T-helper 9 cell (primary cell): Measurements from ENCODE around the gene GTF3C1.
"Not testable (repeated sequence)": the region's sequence is repeated elsewhere in the genome, so short reads cannot be mapped to it uniquely, and the experiment has no call there.

Source experiments
- DNase-seq: peaks from one replicate; pipeline ENCODE4 v3.0.0-alpha.2; 2020

Gene GTF3C1

GRCh38 chr16:27461483-27462171 lies 88.1 kb downstream of the GTF3C1 start:
- no peak for DNase-seq

GRCh38 chr16:27460663-27461482 lies 88.8 kb downstream of the GTF3C1 start:
- no peak for DNase-seq

GRCh38 chr16:27460213-27460612 lies 89.5 kb downstream of the GTF3C1 start:
- no peak for DNase-seq

GRCh38 chr16:27458987-27459688 lies 90.6 kb downstream of the GTF3C1 start:
- no peak for DNase-seq

GRCh38 chr16:27458258-27458657 lies 91.5 kb downstream of the GTF3C1 start:
- DNase-seq: no peak

- not testable (repeated sequence) for DNase-seq
These were observed 92.2 kb downstream of the GTF3C1 start for GRCh38 chr16:27457605-27457900.

GRCh38 chr16:27455700-27456099 lies 94.0 kb downstream of the GTF3C1 start:
- no peak for DNase-seq

- no peak for DNase-seq
These were observed 96.3 kb downstream of the GTF3C1 start for GRCh38 chr16:27453494-27453825.

- DNase-seq: no peak
These were observed 96.9 kb downstream of the GTF3C1 start for GRCh38 chr16:27452569-27453493.

GRCh38 chr16:27450196-27450549 lies 99.5 kb downstream of the GTF3C1 start:
- DNase-seq: no peak

GRCh38 chr16:27449434-27450195 lies 100.1 kb downstream of the GTF3C1 start:
- DNase-seq: peak; percentile 71

- DNase-seq: no peak
These were observed 100.9 kb downstream of the GTF3C1 start for GRCh38 chr16:27448532-27449433.

- DNase-seq: no peak
These were observed 102.4 kb downstream of the GTF3C1 start for GRCh38 chr16:27447301-27447700.

GRCh38 chr16:27446721-27447120 lies 103.0 kb downstream of the GTF3C1 start:
- DNase-seq: peak; percentile 75

- DNase-seq: no peak
These were observed 104.1 kb downstream of the GTF3C1 start for GRCh38 chr16:27445502-27446175.

GRCh38 chr16:27444470-27444869 lies 105.2 kb downstream of the GTF3C1 start:
- no peak for DNase-seq

- no peak for DNase-seq
These were observed 105.7 kb downstream of the GTF3C1 start for GRCh38 chr16:27444015-27444414.

GRCh38 chr16:27441998-27442397 lies 107.7 kb downstream of the GTF3C1 start:
- no peak for DNase-seq

- DNase-seq: no peak
These were observed 108.4 kb downstream of the GTF3C1 start for GRCh38 chr16:27441276-27441675.

GRCh38 chr16:27439271-27440018 lies 110.3 kb downstream of the GTF3C1 start:
- no peak for DNase-seq
